Trophoblast cell (in vitro differentiated cells and primary cell): ENCODE results near the gene NANS.

Experiments used
- DNase-seq, 2 donors: peaks; one replicate each; pipeline ENCODE4 v3.0.0-alpha.2; 2016
- H2AFZ ChIP-seq: 2 replicates; pipeline ENCODE4 v1.6.1; 2013; ENCODE audit warnings: low read length, moderate library complexity, mild to moderate bottlenecking; ENCODE audit not compliant: insufficient read depth, poor library complexity
- H2AK5ac ChIP-seq: 2 replicates; pipeline ENCODE4 v1.6.1; 2013; ENCODE audit warnings: mild to moderate bottlenecking, low read length
- H2BK120ac ChIP-seq: 2 replicates; pipeline ENCODE4 v1.6.1; 2013; ENCODE audit warnings: low read length, mild to moderate bottlenecking, moderate library complexity; ENCODE audit not compliant: insufficient read depth, poor library complexity
- H2BK12ac ChIP-seq: 2 replicates; pipeline ENCODE4 v1.6.1; 2013; ENCODE audit warnings: mild to moderate bottlenecking, low read length, moderate library complexity
- H2BK5ac ChIP-seq: 2 replicates; pipeline ENCODE4 v1.6.1; 2013; ENCODE audit warnings: low read length, low read depth, moderate library complexity, mild to moderate bottlenecking; ENCODE audit not compliant: poor library complexity
- H3K14ac ChIP-seq: 2 replicates; pipeline ENCODE4 v1.6.1; 2013; ENCODE audit warnings: mild to moderate bottlenecking, low read length
- H3K18ac ChIP-seq: 2 replicates; pipeline ENCODE4 v1.6.1; 2013; ENCODE audit warnings: mild to moderate bottlenecking, low read length
- H3K23ac ChIP-seq: 2 replicates; pipeline ENCODE4 v1.6.1; 2013; ENCODE audit warnings: low read length
- H3K27ac ChIP-seq: 2 replicates; pipeline ENCODE4 v1.5.1; 2013; ENCODE audit warnings: low read depth, mild to moderate bottlenecking, inconsistent platforms, low read length, moderate library complexity
- H3K27me3 ChIP-seq: 2 replicates; pipeline ENCODE4 v1.6.1; 2013; ENCODE audit warnings: inconsistent platforms, mild to moderate bottlenecking, low read length, moderate library complexity; ENCODE audit not compliant: insufficient read depth
- H3K36me3 ChIP-seq, 2 experiments: 1 replicate in 1 of 2; 2 replicates in 1 of 2; pipeline ENCODE4 v1.6.1; 2013; ENCODE audit warnings: low read length in 2 of 2, mild to moderate bottlenecking in 2 of 2, moderate library complexity in 1 of 2; ENCODE audit not compliant: insufficient read depth in 2 of 2, control insufficient read depth in 1 of 2
- H3K4ac ChIP-seq: 2 replicates; pipeline ENCODE4 v1.6.1; 2013; ENCODE audit warnings: low read depth, mild to moderate bottlenecking, low read length, moderate library complexity
- H3K4me1 ChIP-seq, 2 experiments: 1 replicate in 1 of 2; 2 replicates in 1 of 2; pipeline ENCODE4 v1.6.1; 2013; ENCODE audit warnings: low read length in 2 of 2, mild to moderate bottlenecking in 2 of 2, moderate library complexity in 1 of 2; ENCODE audit not compliant: insufficient read depth in 2 of 2, control insufficient read depth in 1 of 2
- H3K4me2 ChIP-seq: 2 replicates; pipeline ENCODE4 v1.6.1; 2013; ENCODE audit warnings: inconsistent platforms, mild to moderate bottlenecking, low read length, moderate library complexity
- H3K4me3 ChIP-seq: 2 replicates; pipeline ENCODE4 v1.5.1; 2013; ENCODE audit warnings: mild to moderate bottlenecking, low read depth, low read length, inconsistent platforms
- H3K79me1 ChIP-seq: one replicate; pipeline ENCODE4 v1.6.1; 2013; ENCODE audit warnings: low read length
- H3K79me2 ChIP-seq: 2 replicates; pipeline ENCODE4 v1.6.1; 2013; ENCODE audit warnings: low read length, mild to moderate bottlenecking; ENCODE audit not compliant: control insufficient read depth, insufficient read depth, poor library complexity
- H3K9ac ChIP-seq: 2 replicates; pipeline ENCODE4 v1.6.1; 2013; ENCODE audit warnings: mild to moderate bottlenecking, low read length
- H3K9me3 ChIP-seq: 2 replicates; pipeline ENCODE4 v1.6.1; 2013; ENCODE audit warnings: low read depth, mild to moderate bottlenecking, control low read depth, inconsistent platforms, low read length; ENCODE audit not compliant: insufficient read depth
- H4K12ac ChIP-seq: 2 replicates; pipeline ENCODE4 v1.6.1; 2013; ENCODE audit warnings: low read depth, mild to moderate bottlenecking, low read length, moderate library complexity
- H4K8ac ChIP-seq: 2 replicates; pipeline ENCODE4 v1.6.1; 2013; ENCODE audit warnings: low read depth, mild to moderate bottlenecking, low read length, moderate library complexity
- H4K91ac ChIP-seq: one replicate; pipeline ENCODE4 v1.6.1; 2013; ENCODE audit warnings: low read depth, mild to moderate bottlenecking, low read length, moderate library complexity
- WGBS: extraction: QIAGEN DNeasy Blood & Tissue Kit; methylation state at CpG from one replicate; pipeline ENCODE4 v1.1.7; 2013; ENCODE audit warnings: missing lambda C conversion rate; ENCODE audit not compliant: insufficient read length, insufficient coverage; ENCODE audit errors: extremely low coverage; 5-methylcytosine and 5-hydroxymethylcytosine counted together

Gene NANS

GRCh38 chr9:98064623-98065392 lies 8.3 kb downstream of the NANS start:
- no peaks in the 10 kb centered on the region for H3K79me2 ChIP-seq
- no CpG with 5 or more reads among the region's 8 CpGs for WGBS
- H3K4me2 ChIP-seq: no peak overlapping the region
- no peak overlapping the region for H3K18ac ChIP-seq
- no peak overlapping the region for H3K4ac ChIP-seq
- H3K4me3 ChIP-seq: no peak overlapping the region
- no peak overlapping the region for H2BK5ac ChIP-seq
- H3K14ac ChIP-seq: no peak overlapping the region
- no peaks in the 10 kb centered on the region for H3K27me3 ChIP-seq
- no peak overlapping the region for H2AFZ ChIP-seq
- no peaks in the 10 kb centered on the region for H3K79me1 ChIP-seq
- H2BK12ac ChIP-seq: no peak overlapping the region
- no peak overlapping the region for H3K23ac ChIP-seq
- no peak overlapping the region for H2BK120ac ChIP-seq
- no peak overlapping the region for H3K9ac ChIP-seq
- DNase-seq: no peak
- H3K9me3 ChIP-seq: no peaks in the 10 kb centered on the region
- no peak overlapping the region for H2AK5ac ChIP-seq
- H4K8ac ChIP-seq: no peak overlapping the region
- no peak overlapping the region for H4K91ac ChIP-seq
- no peaks in the 10 kb centered on the region for H3K4me1 ChIP-seq
- H4K12ac ChIP-seq: no peak overlapping the region
- no peak overlapping the region for H3K27ac ChIP-seq
- H3K36me3 ChIP-seq: peaks cover 22 to 28% of the 10 kb centered on the region in 2 experiments

- Histone ChIP-seq H3K27ac (no peak overlapping the region), H3K27me3 (no peaks in the 10 kb centered on the region), H3K9me3 (no peaks in the 10 kb centered on the region), H3K23ac (no peak overlapping the region), H2BK12ac (no peak overlapping the region), H3K79me1 (no peaks in the 10 kb centered on the region), H3K4me1 (no peaks in the 10 kb centered on the region), H2BK5ac (no peak overlapping the region), H4K12ac (no peak overlapping the region), H3K18ac (no peak overlapping the region), H3K4me3 (no peak overlapping the region), H2BK120ac (no peak overlapping the region), H4K91ac (no peak overlapping the region), H2AFZ (no peak overlapping the region), H3K4me2 (no peak overlapping the region), H3K14ac (no peak overlapping the region), H3K9ac (no peak overlapping the region), H4K8ac (no peak overlapping the region), H2AK5ac (no peak overlapping the region), H3K79me2 (no peaks in the 10 kb centered on the region), H3K4ac (no peak overlapping the region), H3K36me3 (peaks cover 18 to 26% of the 10 kb centered on the region in 2 experiments)
- WGBS: no CpG with 5 or more reads among the region's 3 CpGs
- no peak for DNase-seq
These were observed 9.7 kb downstream of the NANS start for GRCh38 chr9:98066235-98066634.

GRCh38 chr9:98067184-98067583 lies 10.7 kb downstream of the NANS start:
- Histone ChIP-seq H2AK5ac (no peak overlapping the region), H3K18ac (no peak overlapping the region), H4K91ac (no peak overlapping the region), H3K27me3 (no peaks in the 10 kb centered on the region), H3K4me3 (no peak overlapping the region), H3K9ac (no peak overlapping the region), H2AFZ (no peak overlapping the region), H3K36me3 (peaks cover 14 to 27% of the 10 kb centered on the region in 2 experiments), H3K4me1 (no peaks in the 10 kb centered on the region), H4K8ac (no peak overlapping the region), H3K4ac (no peak overlapping the region), H2BK12ac (no peak overlapping the region), H3K79me1 (no peaks in the 10 kb centered on the region), H3K27ac (no peak overlapping the region), H3K4me2 (no peak overlapping the region), H3K79me2 (no peaks in the 10 kb centered on the region), H3K14ac (no peak overlapping the region), H2BK120ac (no peak overlapping the region), H3K9me3 (peaks cover 2% of the 10 kb centered on the region), H3K23ac (no peak overlapping the region), H4K12ac (no peak overlapping the region), H2BK5ac (no peak overlapping the region)
- no peak for DNase-seq
- WGBS: no CpG with 5 or more reads among the region's 2 CpGs

GRCh38 chr9:98069551-98069950 lies 13.0 kb downstream of the NANS start:
- Histone ChIP-seq H3K79me2 (no peaks in the 10 kb centered on the region), H3K36me3 (peaks cover 2 to 15% of the 10 kb centered on the region in 2 experiments), H3K4me1 (no peaks in the 10 kb centered on the region), H3K27ac (no peak overlapping the region), H3K4me2 (no peak overlapping the region), H3K23ac (no peak overlapping the region), H3K4me3 (no peak overlapping the region), H3K27me3 (no peaks in the 10 kb centered on the region), H2BK120ac (no peak overlapping the region), H4K91ac (no peak overlapping the region), H4K12ac (no peak overlapping the region), H3K9ac (no peak overlapping the region), H3K79me1 (peaks cover under 1% of the 10 kb centered on the region), H3K9me3 (peaks cover 2% of the 10 kb centered on the region), H2AFZ (no peak overlapping the region), H3K14ac (no peak overlapping the region), H4K8ac (no peak overlapping the region), H2BK5ac (no peak overlapping the region), H3K4ac (no peak overlapping the region), H2BK12ac (no peak overlapping the region), H2AK5ac (no peak overlapping the region), H3K18ac (no peak overlapping the region)
- WGBS: no CpG with 5 or more reads among the region's 6 CpGs
- DNase-seq: no peak
